GM19043 (cell line): ENCODE results near the gene CYFIP2.
"Not testable (repeated sequence)": the region's sequence is repeated elsewhere in the genome, so short reads cannot be mapped to it uniquely, and the experiment has no call there.

Experiments
- ATAC-seq: cut with Tn5 transposase; IDR thresholded peaks from one replicate; pipeline ENCODE4 v1.9.1; 2021; ENCODE audit warnings: low read depth; ENCODE audit not compliant: unreplicated experiment

The CYFIP2 gene

GRCh38 chr5:157384971-157385709 lies 119.2 kb downstream of the CYFIP2 start:
- ATAC-seq: no peak

GRCh38 chr5:157387041-157387563 lies 121.2 kb downstream of the CYFIP2 start:
- ATAC-seq: no peak

- no peak for ATAC-seq
These were observed 121.8 kb downstream of the CYFIP2 start for GRCh38 chr5:157387683-157388093.

- ATAC-seq: no peak
These were observed 122.3 kb downstream of the CYFIP2 start for GRCh38 chr5:157388111-157388710.

- ATAC-seq: no peak
These were observed 123.2 kb downstream of the CYFIP2 start for GRCh38 chr5:157389103-157389502.

- no peak for ATAC-seq
These were observed 124.2 kb downstream of the CYFIP2 start for GRCh38 chr5:157390133-157390532.

GRCh38 chr5:157390551-157391297 lies 124.8 kb downstream of the CYFIP2 start:
- no peak for ATAC-seq

GRCh38 chr5:157398305-157398704 lies 132.4 kb downstream of the CYFIP2 start:
- no peak for ATAC-seq

GRCh38 chr5:157400741-157401495 lies 135.0 kb downstream of the CYFIP2 start:
- ATAC-seq: no peak

GRCh38 chr5:157415838-157416237 lies 149.9 kb downstream of the CYFIP2 start:
- no peak for ATAC-seq

GRCh38 chr5:157419521-157419920 lies 153.6 kb downstream of the CYFIP2 start:
- ATAC-seq: not testable (repeated sequence)

- not testable (repeated sequence) for ATAC-seq
These were observed 164.0 kb downstream of the CYFIP2 start for GRCh38 chr5:157429920-157430319.

GRCh38 chr5:157431544-157432200 lies 165.7 kb downstream of the CYFIP2 start:
- ATAC-seq: peak; percentile 79

- no peak for ATAC-seq
These were observed 168.2 kb downstream of the CYFIP2 start for GRCh38 chr5:157434096-157434495.

- no peak for ATAC-seq
These were observed 177.2 kb downstream of the CYFIP2 start for GRCh38 chr5:157443041-157443549.

GRCh38 chr5:157444224-157444623 lies 178.3 kb downstream of the CYFIP2 start:
- no peak for ATAC-seq
